Keratinocyte (primary cell): ENCODE measurements around the gene FFAR2. TPM values are rescaled to one million over a fixed set of nuclear protein-coding genes. Genes with fewer than 3 reads are reported as not detected.

Experiments used
- DNase-seq: peaks from one replicate; pipeline ENCODE4 v3.0.0-alpha.2; 2011; ENCODE audit warnings: low read depth, missing footprints, low spot score
- FAIRE-seq: peaks from 2 replicates; lab custom pipeline; 2011; peaks lifted over from hg19 to GRCh38; lab: Jason Lieb, UNC
- H2AFZ ChIP-seq: 2 replicates; pipeline ENCODE4 v1.6.0; 2012; ENCODE audit warnings: low read length, control low read depth, inconsistent platforms; ENCODE audit not compliant: control insufficient read depth
- H3K27ac ChIP-seq: 2 replicates; pipeline ENCODE4 v1.5.1; 2011; ENCODE audit warnings: low read length; ENCODE audit not compliant: control insufficient read depth, insufficient read depth
- H3K27me3 ChIP-seq: 3 replicates; pipeline ENCODE4 v1.6.0; 2011; ENCODE audit warnings: low read length; ENCODE audit not compliant: control insufficient read depth, insufficient read depth; ENCODE audit errors: extremely low read depth
- H3K36me3 ChIP-seq, 2 experiments: 2 replicates in 1 of 2; 3 replicates in 1 of 2; pipeline ENCODE4 v1.5.1; 2011; ENCODE audit warnings: low read length in 2 of 2, mild to moderate bottlenecking in 1 of 2; ENCODE audit not compliant: control insufficient read depth in 2 of 2, insufficient read depth in 2 of 2; ENCODE audit errors: extremely low read depth in 1 of 2
- H3K4me1 ChIP-seq: 3 replicates; pipeline ENCODE4 v1.5.1; 2011; ENCODE audit warnings: low read length; ENCODE audit not compliant: control insufficient read depth, insufficient read depth; ENCODE audit errors: extremely low read depth
- H3K4me2 ChIP-seq: 3 replicates; pipeline ENCODE4 v1.6.0; 2011; ENCODE audit warnings: low read depth, low read length; ENCODE audit not compliant: control insufficient read depth, insufficient read depth; ENCODE audit errors: extremely low read depth
- H3K4me3 ChIP-seq, 3 experiments: fragments of 200-600 bp in 1 of 3; sonication (generic) in 1 of 3; 2 replicates in 2 of 3; 3 replicates in 1 of 3; pipeline ENCODE4 v1.5.1; 2011 to 2016; ENCODE audit warnings: low read length in 3 of 3, mild to moderate bottlenecking in 3 of 3, control low read depth in 2 of 3, inconsistent platforms in 1 of 3, low read depth in 1 of 3, mixed read lengths in 1 of 3, mixed run types in 1 of 3, moderate library complexity in 1 of 3; ENCODE audit not compliant: control insufficient read depth in 2 of 3, insufficient read depth in 2 of 3; ENCODE audit errors: extremely low read depth in 1 of 3
- H3K79me2 ChIP-seq: 2 replicates; pipeline ENCODE4 v1.6.0; 2012; ENCODE audit warnings: low read length; ENCODE audit not compliant: control insufficient read depth, insufficient read depth
- H3K9ac ChIP-seq: 3 replicates; pipeline ENCODE4 v1.6.0; 2011; ENCODE audit warnings: low read length; ENCODE audit not compliant: control insufficient read depth, insufficient read depth; ENCODE audit errors: extremely low read depth
- H3K9me1 ChIP-seq: 3 replicates; pipeline ENCODE4 v1.6.0; 2011; ENCODE audit warnings: low read length; ENCODE audit not compliant: control insufficient read depth, insufficient read depth; ENCODE audit errors: extremely low read depth
- H3K9me3 ChIP-seq: 2 replicates; pipeline ENCODE4 v1.5.1; 2012; ENCODE audit warnings: low read depth, low read length; ENCODE audit not compliant: control insufficient read depth
- H4K20me1 ChIP-seq: 3 replicates; pipeline ENCODE4 v1.6.0; 2011; ENCODE audit warnings: low read length; ENCODE audit not compliant: control insufficient read depth, insufficient read depth; ENCODE audit errors: extremely low read depth
- EZH2 ChIP-seq: IDR thresholded peaks from one replicate; pipeline ENCODE4 v1.6.1; 2012; ENCODE audit warnings: inconsistent platforms, mild to moderate bottlenecking, low read length, moderate library complexity
- dilution Hi-C: fragments of 300-500 bp; cut with MboI; formaldehyde crosslinking; loops from one replicate; pipeline ENCODE4 v1.7.0; 2020; ENCODE audit warnings: low sequenced_read_pairs; ENCODE audit not compliant: extremely low pct_ligation_motif_present
- polyA plus RNA-seq, 5 experiments: library from polyadenylated mRNA; depleted of rRNA in 3 of 5; stranded (reverse) in 3 of 5; stranded (forward) in 1 of 5; unstranded in 1 of 5; fragments of >200 nt; gene quantifications; 1 replicate in 1 of 5; 2 replicates in 3 of 5; 3 replicates in 1 of 5; pipeline versions ENCODE4 v1.2.1 to v1.2.3, GENCODE V29; 2011 to 2012; ENCODE audit warnings: missing spikeins in 2 of 5, low read depth in 1 of 5, low replicate concordance in 1 of 5
- TF ChIP-seq, protein P1 (sequence below), 3 experiments: IDR thresholded peaks in 1 of 3; conservative IDR thresholded peaks in 1 of 3; optimal IDR thresholded peaks in 1 of 3; 2 replicates in 2 of 3; 3 replicates in 1 of 3; pipeline versions ENCODE3 to v1.5.1; 2011; ENCODE audit warnings: low read length in 3 of 3, mild to moderate bottlenecking in 3 of 3, moderate library complexity in 2 of 3, control low read depth in 1 of 3, inconsistent platforms in 1 of 3; ENCODE audit not compliant: insufficient read depth in 2 of 3; ENCODE audit errors: extremely low read depth in 1 of 3

FFAR2 gene
- polyA plus RNA-seq, 1 donor (not counting 4 experiments of a cell fraction or from before 2014, with no cell fraction given), result not detected

DNA sequence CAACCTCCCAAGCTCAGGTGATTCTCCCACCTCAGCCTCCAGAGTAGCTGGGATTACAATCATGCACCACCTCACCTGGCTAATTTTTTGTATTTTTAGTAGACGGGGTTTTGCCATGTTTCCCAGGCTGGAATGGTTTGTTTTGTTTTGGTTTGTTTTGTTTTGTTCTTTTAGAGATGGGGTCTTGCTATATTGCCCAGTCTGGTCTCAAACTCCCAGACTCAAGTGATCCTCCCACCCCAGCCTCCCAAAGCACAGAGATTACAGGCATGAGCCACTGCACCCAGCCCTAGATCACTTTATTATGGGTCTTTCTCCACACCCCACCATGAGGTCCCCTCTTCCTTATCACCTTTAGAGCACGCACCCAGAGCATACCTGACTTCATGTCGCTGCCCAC, 50.2 kb downstream of the FFAR2 start:
- DNase-seq (no peak), FAIRE-seq (no peak)
- no peaks in the 10 kb centered on the region for H3K27me3 ChIP-seq
- H3K79me2 ChIP-seq, result no peaks in the 10 kb centered on the region
- no peak overlapping the region for H3K27ac ChIP-seq
- TF ChIP-seq EZH2, result no peak
- TF ChIP-seq, protein P1, sequence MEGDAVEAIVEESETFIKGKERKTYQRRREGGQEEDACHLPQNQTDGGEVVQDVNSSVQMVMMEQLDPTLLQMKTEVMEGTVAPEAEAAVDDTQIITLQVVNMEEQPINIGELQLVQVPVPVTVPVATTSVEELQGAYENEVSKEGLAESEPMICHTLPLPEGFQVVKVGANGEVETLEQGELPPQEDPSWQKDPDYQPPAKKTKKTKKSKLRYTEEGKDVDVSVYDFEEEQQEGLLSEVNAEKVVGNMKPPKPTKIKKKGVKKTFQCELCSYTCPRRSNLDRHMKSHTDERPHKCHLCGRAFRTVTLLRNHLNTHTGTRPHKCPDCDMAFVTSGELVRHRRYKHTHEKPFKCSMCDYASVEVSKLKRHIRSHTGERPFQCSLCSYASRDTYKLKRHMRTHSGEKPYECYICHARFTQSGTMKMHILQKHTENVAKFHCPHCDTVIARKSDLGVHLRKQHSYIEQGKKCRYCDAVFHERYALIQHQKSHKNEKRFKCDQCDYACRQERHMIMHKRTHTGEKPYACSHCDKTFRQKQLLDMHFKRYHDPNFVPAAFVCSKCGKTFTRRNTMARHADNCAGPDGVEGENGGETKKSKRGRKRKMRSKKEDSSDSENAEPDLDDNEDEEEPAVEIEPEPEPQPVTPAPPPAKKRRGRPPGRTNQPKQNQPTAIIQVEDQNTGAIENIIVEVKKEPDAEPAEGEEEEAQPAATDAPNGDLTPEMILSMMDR (optimal IDR thresholded peaks at IDR 0.05 in 1 of 3, IDR thresholded peaks at IDR 0.05 in 1 of 3, conservative IDR thresholded peaks at IDR 0.05 in 1 of 3; ENCODE audit: extremely low read depth in 1 of 3, insufficient read depth in 2 of 3, low read length in 3 of 3), result no peak
- peaks cover 6% of the 10 kb centered on the region for H4K20me1 ChIP-seq
- H2AFZ ChIP-seq, result no peak overlapping the region
- H3K4me3 ChIP-seq, result no peak overlapping the region
- peaks cover 28% of the 10 kb centered on the region for H3K4me1 ChIP-seq
- no peak overlapping the region for H3K4me2 ChIP-seq
- H3K9me3 ChIP-seq, result no peaks in the 10 kb centered on the region
- peaks cover 19 to 37% of the 10 kb centered on the region in 2 experiments for H3K36me3 ChIP-seq
- H3K9ac ChIP-seq, result no peak overlapping the region
- dilution Hi-C loops, result no loop called here
- no peaks in the 10 kb centered on the region for H3K9me1 ChIP-seq

DNA sequence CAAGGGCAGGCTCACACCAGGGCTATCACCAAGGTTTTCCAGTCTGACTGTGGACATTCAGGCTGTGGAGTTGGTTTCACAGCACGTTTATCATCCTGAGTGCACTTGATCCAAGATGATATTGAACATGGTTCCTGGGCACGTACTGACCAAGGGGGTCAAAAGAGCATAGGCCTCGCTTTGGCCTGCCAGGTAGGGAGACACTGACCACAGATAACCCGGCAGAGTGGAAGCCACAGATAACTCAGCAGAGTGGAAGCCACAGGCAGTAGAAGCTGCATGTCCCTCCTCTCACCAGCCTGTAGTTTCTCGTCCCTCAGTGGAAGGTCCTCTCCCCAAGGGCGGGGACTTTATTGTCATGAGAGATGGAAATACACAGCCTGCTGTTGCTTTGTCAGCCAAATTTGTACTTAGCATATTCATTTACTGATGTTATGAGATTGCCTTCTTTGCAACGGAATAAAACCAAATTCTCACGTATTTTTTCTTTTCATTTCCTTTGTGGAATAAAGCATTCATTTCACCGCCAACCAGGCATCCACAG, 51.0 kb downstream of the FFAR2 start:
- dilution Hi-C loops, result no loop called here
- H3K36me3 ChIP-seq, result peaks cover 21 to 37% of the 10 kb centered on the region in 2 experiments
- TF ChIP-seq, protein P1 (optimal IDR thresholded peaks at IDR 0.05 in 1 of 3, IDR thresholded peaks at IDR 0.05 in 1 of 3, conservative IDR thresholded peaks at IDR 0.05 in 1 of 3; ENCODE audit: extremely low read depth in 1 of 3, insufficient read depth in 2 of 3, low read length in 3 of 3), result no peak
- no peak for TF ChIP-seq EZH2

More for the DNA sequence above, 51.0 kb downstream of the FFAR2 start:
- H3K4me2 ChIP-seq, result no peak overlapping the region
- no peak overlapping the region for H3K27ac ChIP-seq
- peaks cover 5% of the 10 kb centered on the region for H4K20me1 ChIP-seq
- H3K27me3 ChIP-seq, result no peaks in the 10 kb centered on the region
- FAIRE-seq (no peak), DNase-seq (no peak)
- no peaks in the 10 kb centered on the region for H3K9me3 ChIP-seq
- no peak overlapping the region for H3K9ac ChIP-seq
- peaks cover 19% of the 10 kb centered on the region for H3K4me1 ChIP-seq
- H3K4me3 ChIP-seq, result no peak overlapping the region
- no peaks in the 10 kb centered on the region for H3K9me1 ChIP-seq
- no peaks in the 10 kb centered on the region for H3K79me2 ChIP-seq
- no peak overlapping the region for H2AFZ ChIP-seq
